GM23338 (cell line): Measurements from ENCODE around the gene NHERF1.

Source experiments
- CREB1 ChIP-seq: fragments of 250-450 bp; sonication (Bioruptor Pico); IDR thresholded peaks from 2 replicates; pipeline ENCODE4 v1.5.0; 2020; ENCODE audit warnings: low read depth, mild to moderate bottlenecking, moderate library complexity
- EZH2 ChIP-seq: fragments of 200-600 bp; sonication (generic); IDR thresholded peaks from one replicate; pipeline ENCODE4 v1.8.0; 2017; ENCODE audit warnings: antibody characterized with exemption, mild to moderate bottlenecking, low read depth; ENCODE audit not compliant: unreplicated experiment
- EZH2phosphoT487 ChIP-seq: fragments of 200-600 bp; sonication (generic); IDR thresholded peaks from one replicate; pipeline ENCODE4 v1.8.1; 2018; ENCODE audit warnings: antibody characterized with exemption; ENCODE audit not compliant: unreplicated experiment
- JUNB ChIP-seq: IDR thresholded peaks from one replicate; pipeline ENCODE4 v1.6.1; 2016; ENCODE audit warnings: antibody characterized with exemption; ENCODE audit not compliant: unreplicated experiment
- POLR2AphosphoS5 ChIP-seq: IDR thresholded peaks from 2 replicates; pipeline ENCODE4 v1.6.1; 2016; ENCODE audit warnings: antibody characterized with exemption, low read depth
- TF ChIP-seq, protein P1 (sequence below), 2 experiments: fragments of 200-600 bp in 1 of 2; sonication (generic) in 1 of 2; conservative IDR thresholded peaks; 2 replicates each; pipeline versions ENCODE4 v1.5.1 to v1.6.1; 2016 to 2017; ENCODE audit warnings: antibody characterized with exemption in 2 of 2, low read depth in 2 of 2, mild to moderate bottlenecking in 2 of 2, moderate library complexity in 1 of 2
- TF ChIP-seq, protein P2 (sequence below): IDR thresholded peaks from one replicate; pipeline ENCODE4 v1.6.1; 2018; ENCODE audit warnings: antibody characterized with exemption; ENCODE audit not compliant: unreplicated experiment
- TF ChIP-seq, protein P3 (sequence below): IDR thresholded peaks from 2 replicates; pipeline ENCODE4 v1.6.1; 2016; ENCODE audit warnings: antibody characterized with exemption

DNA sequence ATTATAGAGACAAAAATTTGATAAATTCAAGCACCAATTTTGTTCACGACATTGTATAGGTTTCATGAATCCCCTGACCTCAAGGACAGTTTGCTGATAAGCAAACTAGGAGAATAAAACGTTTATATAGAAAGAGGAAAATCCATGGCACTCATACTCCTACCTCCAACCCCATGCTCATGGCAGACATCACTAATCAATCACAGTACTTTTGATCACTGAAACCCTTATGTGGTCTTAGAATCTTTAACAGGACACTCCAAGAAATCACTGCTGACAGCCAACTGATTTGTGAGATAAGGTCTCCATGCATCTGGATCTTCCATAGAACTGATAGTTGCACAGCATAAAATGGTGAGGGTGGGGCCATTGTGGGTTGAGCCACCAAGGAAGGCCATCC is 4.7 kb upstream of the NHERF1 start:
- TF ChIP-seq, protein P1, sequence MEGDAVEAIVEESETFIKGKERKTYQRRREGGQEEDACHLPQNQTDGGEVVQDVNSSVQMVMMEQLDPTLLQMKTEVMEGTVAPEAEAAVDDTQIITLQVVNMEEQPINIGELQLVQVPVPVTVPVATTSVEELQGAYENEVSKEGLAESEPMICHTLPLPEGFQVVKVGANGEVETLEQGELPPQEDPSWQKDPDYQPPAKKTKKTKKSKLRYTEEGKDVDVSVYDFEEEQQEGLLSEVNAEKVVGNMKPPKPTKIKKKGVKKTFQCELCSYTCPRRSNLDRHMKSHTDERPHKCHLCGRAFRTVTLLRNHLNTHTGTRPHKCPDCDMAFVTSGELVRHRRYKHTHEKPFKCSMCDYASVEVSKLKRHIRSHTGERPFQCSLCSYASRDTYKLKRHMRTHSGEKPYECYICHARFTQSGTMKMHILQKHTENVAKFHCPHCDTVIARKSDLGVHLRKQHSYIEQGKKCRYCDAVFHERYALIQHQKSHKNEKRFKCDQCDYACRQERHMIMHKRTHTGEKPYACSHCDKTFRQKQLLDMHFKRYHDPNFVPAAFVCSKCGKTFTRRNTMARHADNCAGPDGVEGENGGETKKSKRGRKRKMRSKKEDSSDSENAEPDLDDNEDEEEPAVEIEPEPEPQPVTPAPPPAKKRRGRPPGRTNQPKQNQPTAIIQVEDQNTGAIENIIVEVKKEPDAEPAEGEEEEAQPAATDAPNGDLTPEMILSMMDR (conservative IDR thresholded peaks at IDR 0.05; ENCODE audit: low read depth in 2 of 2), result no peak
- TF ChIP-seq, protein P2, sequence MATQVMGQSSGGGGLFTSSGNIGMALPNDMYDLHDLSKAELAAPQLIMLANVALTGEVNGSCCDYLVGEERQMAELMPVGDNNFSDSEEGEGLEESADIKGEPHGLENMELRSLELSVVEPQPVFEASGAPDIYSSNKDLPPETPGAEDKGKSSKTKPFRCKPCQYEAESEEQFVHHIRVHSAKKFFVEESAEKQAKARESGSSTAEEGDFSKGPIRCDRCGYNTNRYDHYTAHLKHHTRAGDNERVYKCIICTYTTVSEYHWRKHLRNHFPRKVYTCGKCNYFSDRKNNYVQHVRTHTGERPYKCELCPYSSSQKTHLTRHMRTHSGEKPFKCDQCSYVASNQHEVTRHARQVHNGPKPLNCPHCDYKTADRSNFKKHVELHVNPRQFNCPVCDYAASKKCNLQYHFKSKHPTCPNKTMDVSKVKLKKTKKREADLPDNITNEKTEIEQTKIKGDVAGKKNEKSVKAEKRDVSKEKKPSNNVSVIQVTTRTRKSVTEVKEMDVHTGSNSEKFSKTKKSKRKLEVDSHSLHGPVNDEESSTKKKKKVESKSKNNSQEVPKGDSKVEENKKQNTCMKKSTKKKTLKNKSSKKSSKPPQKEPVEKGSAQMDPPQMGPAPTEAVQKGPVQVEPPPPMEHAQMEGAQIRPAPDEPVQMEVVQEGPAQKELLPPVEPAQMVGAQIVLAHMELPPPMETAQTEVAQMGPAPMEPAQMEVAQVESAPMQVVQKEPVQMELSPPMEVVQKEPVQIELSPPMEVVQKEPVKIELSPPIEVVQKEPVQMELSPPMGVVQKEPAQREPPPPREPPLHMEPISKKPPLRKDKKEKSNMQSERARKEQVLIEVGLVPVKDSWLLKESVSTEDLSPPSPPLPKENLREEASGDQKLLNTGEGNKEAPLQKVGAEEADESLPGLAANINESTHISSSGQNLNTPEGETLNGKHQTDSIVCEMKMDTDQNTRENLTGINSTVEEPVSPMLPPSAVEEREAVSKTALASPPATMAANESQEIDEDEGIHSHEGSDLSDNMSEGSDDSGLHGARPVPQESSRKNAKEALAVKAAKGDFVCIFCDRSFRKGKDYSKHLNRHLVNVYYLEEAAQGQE, result no peak
- TF ChIP-seq POLR2AphosphoS5 (no peak), EZH2 (no peak), EZH2phosphoT487 (no peak), CREB1 (CRISPR knock-in tag) (no peak), JUNB (no peak)
- TF ChIP-seq, protein P3, sequence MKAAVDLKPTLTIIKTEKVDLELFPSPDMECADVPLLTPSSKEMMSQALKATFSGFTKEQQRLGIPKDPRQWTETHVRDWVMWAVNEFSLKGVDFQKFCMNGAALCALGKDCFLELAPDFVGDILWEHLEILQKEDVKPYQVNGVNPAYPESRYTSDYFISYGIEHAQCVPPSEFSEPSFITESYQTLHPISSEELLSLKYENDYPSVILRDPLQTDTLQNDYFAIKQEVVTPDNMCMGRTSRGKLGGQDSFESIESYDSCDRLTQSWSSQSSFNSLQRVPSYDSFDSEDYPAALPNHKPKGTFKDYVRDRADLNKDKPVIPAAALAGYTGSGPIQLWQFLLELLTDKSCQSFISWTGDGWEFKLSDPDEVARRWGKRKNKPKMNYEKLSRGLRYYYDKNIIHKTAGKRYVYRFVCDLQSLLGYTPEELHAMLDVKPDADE, result no peak
